HG03521 (cell line): ENCODE results near the gene PGLYRP4.

Experiments
- ATAC-seq: cut with Tn5 transposase; IDR thresholded peaks from one replicate; pipeline ENCODE4 v1.9.1; 2021; ENCODE audit warnings: mild to moderate bottlenecking, moderate library complexity; ENCODE audit not compliant: unreplicated experiment

PGLYRP4 gene

DNA sequence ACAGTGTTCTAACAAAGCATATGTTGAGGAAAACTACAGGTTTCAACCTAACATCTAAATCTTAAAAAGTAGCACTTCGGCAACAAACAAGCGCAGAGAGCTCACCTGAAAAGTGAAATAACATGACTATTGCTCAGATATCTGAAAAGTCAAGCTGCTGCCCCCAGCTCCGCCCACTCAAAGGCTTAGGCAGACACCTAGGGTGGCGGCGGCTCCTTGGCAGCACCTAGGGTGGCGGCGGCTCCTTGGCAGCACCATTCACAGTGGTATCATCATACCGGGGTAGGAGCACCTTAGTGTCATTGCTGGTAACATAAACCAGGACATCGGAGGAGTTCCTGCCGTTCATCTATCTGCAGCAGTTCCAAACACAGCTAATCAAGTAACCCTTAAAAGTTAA lies 30.9 kb upstream of the PGLYRP4 start:
- no peak for ATAC-seq

- no peak for ATAC-seq
Observed at GRCh38 chr1:153375511-153375910, 26.9 kb upstream of the PGLYRP4 start, which contains the start of gene S100A12. Gene S100A12, minus strand, starts transcription at chr1:153375621. Its CDS starts 1,029 bp downstream, at chr1:153374592.

- no peak for ATAC-seq
Observed at GRCh38 chr1:153374071-153374470, 25.4 kb upstream of the PGLYRP4 start.

DNA sequence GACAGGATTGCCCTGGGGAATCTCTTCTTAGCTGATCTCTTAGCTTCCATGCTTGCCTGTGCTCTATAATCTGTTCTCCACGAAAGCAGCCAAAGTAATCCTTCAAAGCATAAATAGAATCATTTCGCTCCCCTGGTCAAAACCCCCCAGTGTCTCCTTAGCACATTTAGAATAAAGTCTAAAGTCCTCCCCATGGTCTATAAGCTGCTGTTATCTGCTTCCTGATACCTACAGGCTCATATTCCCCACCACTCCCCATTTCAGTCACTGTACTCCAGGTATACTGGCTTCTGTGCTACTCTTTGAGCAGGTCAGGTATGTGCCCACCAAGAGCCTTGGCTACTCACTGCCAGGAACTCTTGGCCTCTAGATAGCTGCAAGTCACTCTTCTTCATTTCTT lies 23.9 kb upstream of the PGLYRP4 start:
- no peak for ATAC-seq

DNA sequence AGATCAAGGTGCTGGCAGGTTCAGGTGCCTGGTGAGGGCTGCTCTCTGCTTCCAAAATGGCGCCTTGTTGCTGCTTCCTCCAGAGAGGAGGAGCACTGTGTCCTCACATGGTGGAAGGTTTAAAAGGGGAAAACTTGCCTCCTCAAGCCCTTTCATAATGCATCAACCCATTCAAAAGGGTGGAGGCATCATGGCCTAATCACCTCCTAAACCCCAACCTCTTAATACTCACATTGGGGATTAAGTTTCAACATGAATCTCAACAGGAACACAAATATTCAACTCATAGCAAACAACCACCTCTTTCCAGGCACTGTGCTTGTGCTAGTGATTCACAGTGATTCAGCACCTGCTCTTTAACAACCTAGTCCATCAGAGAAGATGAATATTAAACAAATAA lies 22.6 kb upstream of the PGLYRP4 start:
- no peak for ATAC-seq

GRCh38 chr1:153370146-153370545 lies 21.5 kb upstream of the PGLYRP4 start:
- no peak for ATAC-seq

DNA sequence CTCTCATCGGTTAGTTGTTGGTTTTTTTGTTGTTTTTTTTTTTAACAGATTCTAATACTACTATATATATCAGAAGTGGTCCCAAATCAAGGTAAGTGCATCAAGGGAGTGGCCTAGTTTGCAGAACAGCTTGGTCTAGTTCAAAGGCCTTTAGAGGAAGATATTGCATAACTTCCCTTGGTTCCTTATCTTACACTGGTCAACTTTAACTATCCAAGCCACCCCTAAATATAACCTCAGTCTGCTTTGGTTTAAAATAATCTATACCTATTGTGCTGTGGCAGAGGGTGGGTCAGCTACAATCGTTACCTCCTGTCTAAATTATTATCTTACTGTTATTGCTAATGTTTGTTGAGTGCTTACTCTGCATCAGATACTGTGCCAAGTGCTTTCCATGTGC lies 19.9 kb upstream of the PGLYRP4 start:
- no peak for ATAC-seq

DNA sequence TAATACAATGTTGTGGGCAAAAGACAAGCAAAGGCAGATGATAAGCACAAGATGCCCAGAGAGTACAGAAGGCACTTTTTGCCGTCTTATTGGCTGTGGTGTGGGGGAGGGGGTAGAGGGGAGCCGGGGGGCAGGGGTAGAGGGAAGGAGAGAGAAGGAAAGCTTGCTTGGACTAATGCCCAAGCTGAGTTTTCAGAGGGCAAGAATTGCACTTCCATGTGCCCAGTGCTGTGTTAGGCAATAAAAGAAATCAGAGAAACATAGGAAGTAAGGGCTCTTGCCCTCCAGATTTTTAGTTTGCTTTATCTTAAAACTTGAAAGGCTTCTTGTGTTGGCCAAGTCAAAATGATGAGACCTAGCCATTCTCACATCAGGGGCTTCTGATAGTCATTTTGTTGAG lies 18.4 kb upstream of the PGLYRP4 start:
- ATAC-seq = no peak

GRCh38 chr1:153366261-153366660 lies 17.6 kb upstream of the PGLYRP4 start:
- no peak for ATAC-seq

- no peak for ATAC-seq
Observed at GRCh38 chr1:153365696-153366095, 17.1 kb upstream of the PGLYRP4 start.

DNA sequence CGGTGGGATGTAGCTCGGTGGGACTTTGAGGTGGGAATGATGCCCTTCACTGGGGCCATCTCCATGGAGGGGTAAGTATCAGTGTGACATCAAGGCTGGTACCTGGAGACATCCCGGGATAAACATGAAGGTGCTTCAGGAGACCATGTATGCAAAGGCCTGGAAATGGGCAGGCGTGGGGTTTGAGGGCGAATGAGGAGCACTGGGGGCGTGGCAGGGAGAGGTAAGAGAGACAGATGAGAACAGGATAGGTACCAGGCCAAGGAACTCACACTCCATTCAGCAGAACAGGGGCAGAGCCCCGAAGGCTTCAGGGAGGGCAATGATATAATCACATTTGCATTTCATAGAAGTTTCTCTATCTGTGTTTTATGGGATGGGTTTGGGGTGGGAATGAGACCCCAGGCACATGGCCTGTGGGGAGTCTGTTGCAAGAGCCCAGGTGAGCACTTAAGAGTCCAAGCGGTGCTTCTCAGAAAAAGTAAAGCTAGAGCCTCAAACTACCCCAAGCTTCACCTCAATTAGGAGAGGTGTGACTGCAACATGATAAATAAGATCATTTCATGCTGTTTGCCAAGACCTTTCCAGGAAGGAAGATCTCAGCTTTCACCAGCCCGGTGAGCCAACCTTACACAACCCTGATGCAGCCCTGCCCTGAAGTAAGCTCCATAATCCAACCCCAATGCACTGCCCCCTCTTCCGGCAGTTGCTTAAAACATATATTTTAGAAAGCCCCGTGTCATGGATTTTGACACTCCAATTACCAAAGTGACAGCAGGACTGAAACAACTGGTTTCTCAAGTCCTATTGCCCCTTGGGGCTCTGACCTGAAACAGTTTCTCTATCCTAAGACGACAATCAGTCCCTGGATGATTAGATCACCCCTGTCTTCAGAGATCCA lies 16.4 kb upstream of the PGLYRP4 start:
- no peak for ATAC-seq

- no peak for ATAC-seq
Observed at GRCh38 chr1:153364156-153364555, 15.5 kb upstream of the PGLYRP4 start.

DNA sequence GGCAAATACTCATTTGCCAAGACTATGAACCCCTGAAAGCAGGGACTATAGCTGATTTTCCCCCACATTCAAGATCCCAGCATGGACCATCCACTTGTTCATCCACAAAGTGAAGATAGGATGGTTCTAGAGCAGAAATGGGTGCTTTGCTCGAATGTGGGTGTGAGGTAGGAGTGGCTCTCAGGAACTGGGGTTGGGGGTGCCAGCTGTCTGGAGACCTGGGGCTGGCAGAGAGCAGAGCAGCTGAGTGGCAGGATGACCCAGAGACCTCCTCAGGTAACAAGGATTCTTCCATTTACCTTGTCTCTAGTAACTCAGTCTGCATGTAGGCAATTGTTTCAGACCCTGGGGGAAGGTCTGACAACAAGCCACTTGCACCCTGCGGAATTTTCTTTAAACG lies 15.0 kb upstream of the PGLYRP4 start:
- ATAC-seq = no peak

DNA sequence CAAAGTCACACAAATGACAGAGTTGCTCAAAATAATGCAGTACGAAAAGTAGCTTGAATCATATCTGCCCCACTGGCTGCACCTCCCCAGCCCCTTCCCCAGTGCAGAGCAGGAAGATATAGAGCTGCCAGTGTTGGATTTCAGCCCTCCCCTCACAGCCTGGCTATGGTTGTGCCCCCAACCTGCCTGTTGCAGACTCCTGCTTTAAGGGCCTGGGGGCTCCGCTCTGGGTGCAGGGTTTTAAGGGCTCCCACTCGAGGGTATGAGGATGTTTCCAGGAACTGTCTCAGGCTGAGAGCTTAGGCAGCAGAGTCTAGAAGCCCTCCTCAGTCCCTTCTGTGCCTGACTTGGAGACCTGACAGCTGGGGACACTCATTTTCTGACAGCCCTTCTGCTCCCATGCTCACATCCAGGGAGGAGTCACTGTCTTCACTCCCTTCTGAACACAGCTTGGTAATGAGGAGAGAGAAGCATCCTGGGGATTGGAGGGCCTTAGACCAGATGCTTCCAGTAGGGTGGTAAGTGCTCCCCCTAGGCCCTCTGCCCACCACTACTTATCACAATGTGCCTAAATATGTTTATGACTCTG lies 13.6 kb upstream of the PGLYRP4 start:
- no peak for ATAC-seq

DNA sequence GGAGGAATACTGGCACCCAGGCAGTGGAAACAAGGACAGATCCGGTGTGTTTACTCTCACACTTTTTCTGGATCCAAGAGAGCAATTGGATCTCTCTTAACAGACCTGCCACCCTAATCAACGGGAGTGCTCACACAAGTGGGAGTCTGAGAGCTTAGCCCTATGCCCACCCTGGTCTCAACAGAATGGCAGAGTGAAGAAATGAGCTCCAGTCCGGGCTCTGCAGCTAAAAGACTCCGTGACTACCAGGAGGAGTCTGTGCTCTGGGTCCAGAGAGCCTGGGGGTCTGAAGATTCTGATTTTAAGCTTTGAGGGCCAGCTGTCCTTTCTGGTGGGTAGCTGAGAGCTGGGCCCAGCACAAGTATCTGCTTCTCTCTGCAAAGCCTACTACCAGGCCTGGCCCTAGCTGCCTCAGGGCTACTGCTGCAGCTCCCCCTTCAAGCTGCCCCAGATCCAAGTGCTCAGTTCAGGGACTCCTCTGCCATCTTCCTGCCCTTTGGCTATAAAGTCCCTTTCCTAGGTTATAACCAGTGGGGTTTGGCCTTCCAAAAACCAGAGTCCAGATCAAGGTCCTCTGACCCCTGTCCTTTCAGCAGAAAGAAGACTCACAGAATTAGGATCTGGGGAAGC lies 13.0 kb upstream of the PGLYRP4 start:
- no peak for ATAC-seq

DNA sequence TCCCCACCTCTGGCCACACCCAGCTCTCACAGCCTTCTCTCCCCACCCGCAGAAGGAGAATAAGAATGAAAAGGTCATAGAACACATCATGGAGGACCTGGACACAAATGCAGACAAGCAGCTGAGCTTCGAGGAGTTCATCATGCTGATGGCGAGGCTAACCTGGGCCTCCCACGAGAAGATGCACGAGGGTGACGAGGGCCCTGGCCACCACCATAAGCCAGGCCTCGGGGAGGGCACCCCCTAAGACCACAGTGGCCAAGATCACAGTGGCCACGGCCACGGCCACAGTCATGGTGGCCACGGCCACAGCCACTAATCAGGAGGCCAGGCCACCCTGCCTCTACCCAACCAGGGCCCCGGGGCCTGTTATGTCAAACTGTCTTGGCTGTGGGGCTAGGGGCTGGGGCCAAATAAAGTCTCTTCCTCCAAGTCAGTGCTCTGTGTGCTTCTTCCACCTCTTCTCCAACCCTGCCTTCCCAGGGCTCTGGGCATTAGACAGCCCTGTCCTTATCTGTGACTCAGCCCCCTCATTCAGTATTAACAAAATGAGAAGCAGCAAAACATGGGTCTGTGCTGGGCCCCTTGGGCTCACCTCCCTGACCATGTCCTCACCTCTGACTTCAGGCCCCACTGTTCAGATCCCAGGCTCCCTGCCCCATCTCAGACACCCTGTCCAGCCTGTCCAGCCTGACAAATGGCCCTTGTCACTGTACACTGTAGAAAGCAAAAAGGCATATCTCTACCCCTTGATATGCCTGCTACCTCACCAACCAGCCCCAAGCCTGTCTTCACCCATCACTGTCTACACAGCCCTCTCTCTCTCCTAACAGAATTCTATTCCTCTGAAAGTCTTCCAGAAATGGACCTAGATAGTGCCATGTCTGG lies 12.2 kb upstream of the PGLYRP4 start:
- ATAC-seq = no peak

GRCh38 chr1:153360190-153360589 lies 11.5 kb upstream of the PGLYRP4 start:
- no peak for ATAC-seq

GRCh38 chr1:153359241-153359640 lies 10.6 kb upstream of the PGLYRP4 start:
- no peak for ATAC-seq

- no peak for ATAC-seq
Observed at GRCh38 chr1:153358691-153358975, 10.0 kb upstream of the PGLYRP4 start.

- ATAC-seq = no peak
Observed at GRCh38 chr1:153357853-153358690, 9.4 kb upstream of the PGLYRP4 start, which contains the start of gene S100A9. Gene S100A9, plus strand, starts transcription at chr1:153357854. Its CDS starts 430 bp downstream, at chr1:153358284.
